K562 (cell line): ENCODE data around the gene TIMM10. TPM values are rescaled to one million over a fixed set of nuclear protein-coding genes. Genes with fewer than 3 reads are reported as not detected.

ENCODE experiments used
- CC2D1A ChIP-seq: fragments of 450-650 bp; IDR thresholded peaks from 2 replicates; pipeline ENCODE4 v1.6.1; 2017; ENCODE audit warnings: mild to moderate bottlenecking
- ELK1 ChIP-seq: sonication (generic); formaldehyde crosslinking; IDR thresholded peaks from 2 replicates; pipeline ENCODE4 v1.8.1; 2022; ENCODE audit warnings: missing genetic modification reagents
- HMG20A ChIP-seq: fragments of 450-650 bp; formaldehyde crosslinking; conservative IDR thresholded peaks from 2 replicates; pipeline ENCODE4 v1.4.0; 2020; ENCODE audit warnings: mild to moderate bottlenecking, mixed read lengths
- MXD1 ChIP-seq: fragments of 250-450 bp; sonication (Bioruptor Pico); IDR thresholded peaks from 2 replicates; pipeline ENCODE4 v1.8.0; 2021; ENCODE audit warnings: borderline replicate concordance, mild to moderate bottlenecking, moderate library complexity; ENCODE audit not compliant: poor library complexity, severe bottlenecking
- RBM14 ChIP-seq: fragments of 200-400 bp; formaldehyde crosslinking; IDR thresholded peaks from 2 replicates; pipeline ENCODE4 v1.6.1; 2018; ENCODE audit warnings: low read depth, mild to moderate bottlenecking, low read length, moderate library complexity, borderline replicate concordance; ENCODE audit not compliant: insufficient read depth
- RBM34 ChIP-seq: fragments of 200-400 bp; formaldehyde crosslinking; IDR thresholded peaks from 2 replicates; pipeline ENCODE4 v1.6.1; 2018; ENCODE audit warnings: low read length, borderline replicate concordance; ENCODE audit not compliant: insufficient read depth
- REST ChIP-seq, 2 experiments: fragments of 450-650 bp; formaldehyde crosslinking in 1 of 2; IDR thresholded peaks; 2 replicates each; pipeline versions ENCODE4 v1.4.0 to v1.6.1; 2014 to 2020; ENCODE audit warnings: mild to moderate bottlenecking in 2 of 2, borderline replicate concordance in 1 of 2, low read depth in 1 of 2
- SETDB1 ChIP-seq: IDR thresholded peaks from one replicate; pipeline ENCODE4 v1.6.1; 2012; ENCODE audit warnings: low read length, control low read depth, inconsistent platforms
- SFPQ ChIP-seq: fragments of 200-400 bp; formaldehyde crosslinking; IDR thresholded peaks from 2 replicates; pipeline ENCODE4 v1.6.1; 2017; ENCODE audit warnings: mild to moderate bottlenecking, low read depth, low read length, moderate library complexity
- STAT6 ChIP-seq: sonication (generic); formaldehyde crosslinking; IDR thresholded peaks from 2 replicates; pipeline ENCODE4 v1.8.1; 2023; ENCODE audit warnings: mild to moderate bottlenecking, missing genetic modification reagents
- TCF3 ChIP-seq: sonication (generic); formaldehyde crosslinking; IDR thresholded peaks from 2 replicates; pipeline ENCODE4 v1.4.0; 2020; ENCODE audit warnings: mild to moderate bottlenecking, missing genetic modification reagents
- ZKSCAN3 ChIP-seq: fragments of 250-450 bp; sonication (Bioruptor Pico); IDR thresholded peaks from 2 replicates; pipeline ENCODE4 v1.4.0; 2020
- polyA plus RNA-seq, 8 experiments: library from polyadenylated mRNA; depleted of rRNA in 4 of 8; stranded (reverse) in 5 of 8; unstranded in 3 of 8; fragments of >200 nt; fragmentation: Nextera tagmentation in 2 of 8; fragmentation: Illumina TruSeq in 1 of 8; extraction: Ambion mirVana in 2 of 8; extraction: Trizol in 1 of 8; gene quantifications; 2 replicates each; pipeline versions ENCODE4 v1.2.1 to v1.2.3, GENCODE V29; 2011 to 2014; ENCODE audit warnings: inconsistent platforms in 1 of 8, missing spikeins in 1 of 8
- total RNA-seq, 7 experiments: library from RNA; depleted of rRNA in 6 of 7; stranded (reverse); fragments of >200 nt in 6 of 7; fragmentation: Illumina TruSeq in 2 of 7; extraction: Trizol in 2 of 7; gene quantifications; 2 replicates each; pipeline versions ENCODE4 v1.2.1 to v1.2.3, GENCODE V29; 2011 to 2021; ENCODE audit warnings: low replicate concordance in 1 of 7

Gene TIMM10
- total and polyA plus RNA-seq, 9 of the 15 experiments (the other 6 are each of a cell fraction or from before 2014, with no cell fraction given), result 109 to 553 (median 172) TPM

GRCh38 chr11:57527056-57527631, 3.4 kb downstream of the TIMM10 start (continued):
- TF ChIP-seq MXD1 (CRISPR knock-in tag) (no peak), REST (IDR thresholded peaks at IDR 0.05; ENCODE audit: borderline replicate concordance) (peak; percentile 89), REST (CRISPR knock-in tag; IDR thresholded peaks at IDR 0.05; ENCODE audit: low read depth) (no peak), SETDB1 (no peak), TCF3 (no peak), ZKSCAN3 (CRISPR knock-in tag) (no peak), STAT6 (CRISPR knock-in tag) (no peak), RBM34 (no peak), SFPQ (no peak), ELK1 (CRISPR knock-in tag) (no peak), CC2D1A (peak; percentile 85; the same call in 1 of the 2 replicates), HMG20A (CRISPR knock-in tag) (no peak), RBM14 (no peak)
